GM12865 (cell line): ENCODE results near the gene SOX11.
A peak's percentile ranks its signal among the peaks of the same experiment; 100 is the strongest.
"Not testable (repeated sequence)": the region's sequence is repeated elsewhere in the genome, so short reads cannot be mapped to it uniquely, and the experiment has no call there.

Source experiments
- DNase-seq: peaks from one replicate; pipeline ENCODE4 v3.0.0; 2010; ENCODE audit warnings: low read depth
- H3K4me3 ChIP-seq: 2 replicates; pipeline ENCODE4 v1.5.1; 2011; ENCODE audit warnings: mild to moderate bottlenecking, low read depth, low read length, control low read depth
- TF ChIP-seq, protein P1 (sequence below): IDR thresholded peaks from 2 replicates; pipeline ENCODE4 v1.5.1; 2011; ENCODE audit warnings: low read length, control low read depth, low read depth, inconsistent platforms; ENCODE audit not compliant: insufficient read depth; ENCODE audit errors: missing control alignments

SOX11 gene

DNA sequence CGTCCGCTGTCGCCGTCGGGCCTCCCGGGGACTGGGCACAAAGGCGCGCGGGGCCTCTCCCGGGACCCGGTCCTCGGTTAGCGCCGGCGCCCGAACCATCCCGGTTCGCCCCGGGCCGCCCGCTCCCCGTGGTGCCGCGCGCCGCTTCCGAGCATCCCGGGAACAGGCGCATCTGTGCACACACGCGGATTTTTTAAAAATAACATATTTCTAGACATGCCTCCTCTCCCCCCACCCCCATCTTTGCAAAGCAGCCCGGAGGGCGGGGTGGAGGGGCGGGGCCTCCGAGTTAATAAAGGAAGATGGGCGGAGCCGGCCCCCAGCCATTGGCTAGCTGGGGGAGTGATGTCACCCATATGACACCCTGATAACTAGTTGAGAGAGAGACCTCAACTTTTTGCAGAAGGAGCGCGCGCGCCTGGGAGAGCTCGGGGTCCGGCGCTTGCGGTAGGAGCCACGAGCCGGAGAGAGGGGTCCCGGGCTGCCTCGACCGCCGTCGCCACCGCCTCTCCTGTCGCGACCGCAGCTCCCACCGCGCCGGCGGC, at the start of gene SOX11:
Gene SOX11, plus strand, starts transcription at position 400 of the 545 bp plus-strand sequence. CDS start 338 bp downstream, outside the sequence.
- no peak for DNase-seq
- TF ChIP-seq, protein P1, sequence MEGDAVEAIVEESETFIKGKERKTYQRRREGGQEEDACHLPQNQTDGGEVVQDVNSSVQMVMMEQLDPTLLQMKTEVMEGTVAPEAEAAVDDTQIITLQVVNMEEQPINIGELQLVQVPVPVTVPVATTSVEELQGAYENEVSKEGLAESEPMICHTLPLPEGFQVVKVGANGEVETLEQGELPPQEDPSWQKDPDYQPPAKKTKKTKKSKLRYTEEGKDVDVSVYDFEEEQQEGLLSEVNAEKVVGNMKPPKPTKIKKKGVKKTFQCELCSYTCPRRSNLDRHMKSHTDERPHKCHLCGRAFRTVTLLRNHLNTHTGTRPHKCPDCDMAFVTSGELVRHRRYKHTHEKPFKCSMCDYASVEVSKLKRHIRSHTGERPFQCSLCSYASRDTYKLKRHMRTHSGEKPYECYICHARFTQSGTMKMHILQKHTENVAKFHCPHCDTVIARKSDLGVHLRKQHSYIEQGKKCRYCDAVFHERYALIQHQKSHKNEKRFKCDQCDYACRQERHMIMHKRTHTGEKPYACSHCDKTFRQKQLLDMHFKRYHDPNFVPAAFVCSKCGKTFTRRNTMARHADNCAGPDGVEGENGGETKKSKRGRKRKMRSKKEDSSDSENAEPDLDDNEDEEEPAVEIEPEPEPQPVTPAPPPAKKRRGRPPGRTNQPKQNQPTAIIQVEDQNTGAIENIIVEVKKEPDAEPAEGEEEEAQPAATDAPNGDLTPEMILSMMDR: no peak
- H3K4me3 ChIP-seq: no peak within 1 kb of the TSS

DNA sequence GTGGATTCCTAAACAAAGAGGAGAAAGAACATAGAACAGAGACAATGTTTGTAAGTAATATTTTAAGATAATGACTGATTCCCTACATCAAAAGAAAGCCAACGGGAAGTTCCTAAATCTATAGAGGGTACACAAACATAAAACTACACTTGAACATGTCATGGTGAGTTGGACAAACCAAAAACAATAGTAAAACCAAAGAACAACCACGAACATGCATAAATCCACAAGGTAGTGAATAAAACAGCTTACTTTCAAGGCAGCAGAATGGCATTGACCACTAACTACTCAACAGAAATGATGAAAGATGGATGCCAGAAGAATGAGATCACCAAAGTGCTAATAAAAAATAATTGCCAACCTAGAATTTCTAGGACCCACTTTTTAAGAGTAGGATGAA, 39.5 kb upstream of the SOX11 start:
- not testable (repeated sequence) for H3K4me3 ChIP-seq, DNase-seq

DNA sequence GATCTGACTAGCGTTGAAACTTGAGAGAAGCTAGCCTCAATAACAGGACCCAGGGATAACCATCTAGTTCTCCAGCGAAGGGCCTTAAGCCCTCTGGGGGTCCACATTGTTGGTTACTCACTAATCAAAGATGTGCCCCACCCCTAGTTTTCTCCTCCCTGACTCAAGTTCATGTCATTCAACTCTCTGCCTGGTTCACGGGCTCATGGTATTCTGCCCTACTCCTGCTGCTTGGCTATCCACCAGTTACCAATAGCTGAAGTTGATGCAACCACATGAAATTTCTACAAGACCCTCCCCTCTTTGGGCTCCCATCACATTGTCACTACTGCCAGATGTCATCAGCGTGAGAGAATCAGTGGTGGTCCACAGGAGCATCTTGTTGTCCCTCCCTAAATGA, 38.4 kb upstream of the SOX11 start:
- DNase-seq: not testable (repeated sequence)

DNA sequence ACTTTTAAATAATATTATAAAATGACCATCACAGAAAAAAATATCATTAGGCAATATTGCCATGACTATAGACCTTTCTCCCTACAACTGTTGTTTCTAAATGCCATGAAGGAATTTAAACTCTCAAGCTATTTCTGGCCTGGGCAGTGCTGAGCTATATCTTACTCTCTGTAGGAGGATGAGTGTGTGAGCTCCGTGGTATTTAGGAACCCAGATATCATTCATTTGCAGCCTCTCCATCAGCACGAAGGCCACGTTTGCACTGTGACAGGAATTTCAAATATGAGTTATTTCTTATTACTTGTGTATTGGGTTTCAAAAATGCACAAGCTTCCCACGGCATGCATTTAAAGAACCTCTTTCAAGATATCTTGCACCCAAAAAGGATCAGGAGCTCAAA, 35.0 kb upstream of the SOX11 start:
- H3K4me3 ChIP-seq: no peak overlapping the region
- TF ChIP-seq, protein P1: no peak
- no peak for DNase-seq

More for the DNA sequence above, 38.4 kb upstream of the SOX11 start:
- not testable (repeated sequence) for H3K4me3 ChIP-seq

DNA sequence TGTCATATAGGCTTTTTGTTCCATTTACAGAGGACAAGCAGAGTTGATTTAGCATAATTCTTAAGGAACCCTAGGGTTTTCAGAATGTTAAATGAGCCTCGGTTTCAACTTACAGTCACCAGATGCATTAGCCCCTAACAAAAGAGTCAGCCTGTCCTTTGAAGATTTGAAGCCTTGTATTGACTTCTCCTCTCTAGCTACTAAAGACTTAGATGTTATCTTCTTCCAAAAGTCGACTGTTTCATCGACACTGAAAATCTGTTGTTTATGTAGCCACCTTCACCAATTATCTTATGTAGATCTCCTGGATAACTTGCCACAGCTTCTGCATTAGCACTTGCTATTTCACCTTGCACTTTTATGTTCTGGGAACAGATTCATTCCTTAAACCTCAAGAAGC, 31.6 kb upstream of the SOX11 start:
- TF ChIP-seq, protein P1: no peak

DNA sequence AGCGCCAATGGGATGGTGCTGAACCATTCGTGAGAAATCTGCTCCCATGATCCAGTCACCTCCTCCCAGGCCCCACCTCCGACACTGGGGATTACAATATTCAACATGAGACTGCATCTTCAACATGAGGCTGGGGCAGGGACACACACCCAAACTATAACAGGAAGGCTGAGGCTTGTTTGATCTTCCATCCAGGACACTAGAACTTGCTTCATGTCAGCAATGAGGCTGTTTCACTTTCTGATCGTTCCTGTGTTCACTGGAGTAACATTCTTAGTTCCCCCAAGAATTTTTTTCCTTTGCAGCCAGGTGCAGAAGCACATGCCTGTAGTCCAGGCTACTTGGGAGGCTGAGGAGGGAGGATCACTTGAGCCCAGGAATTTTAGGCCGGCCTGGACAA, 30.8 kb upstream of the SOX11 start:
- TF ChIP-seq, protein P1: no peak
- no peak overlapping the region for H3K4me3 ChIP-seq
- DNase-seq: peak; percentile 3

More for the DNA sequence above, 31.6 kb upstream of the SOX11 start:
- no peak overlapping the region for H3K4me3 ChIP-seq
- no peak for DNase-seq

DNA sequence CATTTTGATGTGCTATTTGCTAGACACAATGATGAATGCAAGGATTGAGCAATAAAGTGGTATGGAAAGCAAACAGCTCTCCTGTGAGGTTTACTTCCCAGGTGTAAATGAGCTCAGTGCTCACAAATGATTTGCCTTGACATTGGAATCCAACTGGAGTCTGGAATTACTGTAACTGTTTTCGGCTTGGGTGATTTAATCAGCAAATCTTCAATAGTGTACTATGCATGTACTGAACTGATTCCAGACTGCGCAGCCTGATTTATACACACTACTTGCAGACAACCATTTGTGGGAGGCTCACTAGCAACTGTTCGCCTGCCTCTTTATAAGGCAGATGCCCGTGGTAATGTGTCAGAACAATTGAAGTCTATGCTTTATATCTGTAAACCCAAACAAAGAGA, 27.9 kb upstream of the SOX11 start:
- TF ChIP-seq, protein P1: no peak
- no peak overlapping the region for H3K4me3 ChIP-seq
- DNase-seq: no peak

DNA sequence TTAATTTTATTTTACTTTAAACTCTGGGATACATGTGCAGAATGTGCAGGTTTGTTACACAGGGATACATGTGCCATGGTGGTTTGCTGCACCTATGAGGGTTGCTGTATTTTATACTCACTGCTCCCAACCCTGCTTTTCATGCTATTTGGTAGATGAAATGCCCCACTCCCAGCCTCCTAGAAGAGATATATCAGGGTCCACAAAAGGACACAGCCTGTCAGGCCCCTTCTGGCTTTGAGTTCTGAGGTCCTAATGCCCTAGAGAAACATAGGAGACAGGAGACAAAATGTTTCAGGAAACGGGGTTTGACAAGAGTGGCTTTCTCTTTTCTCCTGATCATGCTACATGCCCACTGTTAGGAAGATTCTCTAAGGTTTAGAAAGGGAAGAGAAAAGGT, 27.1 kb upstream of the SOX11 start:
- DNase-seq: no peak
- TF ChIP-seq, protein P1: no peak
- no peak overlapping the region for H3K4me3 ChIP-seq
